ENCODE measurements around the gene MIR17HG.

The MIR17HG gene

DNA sequence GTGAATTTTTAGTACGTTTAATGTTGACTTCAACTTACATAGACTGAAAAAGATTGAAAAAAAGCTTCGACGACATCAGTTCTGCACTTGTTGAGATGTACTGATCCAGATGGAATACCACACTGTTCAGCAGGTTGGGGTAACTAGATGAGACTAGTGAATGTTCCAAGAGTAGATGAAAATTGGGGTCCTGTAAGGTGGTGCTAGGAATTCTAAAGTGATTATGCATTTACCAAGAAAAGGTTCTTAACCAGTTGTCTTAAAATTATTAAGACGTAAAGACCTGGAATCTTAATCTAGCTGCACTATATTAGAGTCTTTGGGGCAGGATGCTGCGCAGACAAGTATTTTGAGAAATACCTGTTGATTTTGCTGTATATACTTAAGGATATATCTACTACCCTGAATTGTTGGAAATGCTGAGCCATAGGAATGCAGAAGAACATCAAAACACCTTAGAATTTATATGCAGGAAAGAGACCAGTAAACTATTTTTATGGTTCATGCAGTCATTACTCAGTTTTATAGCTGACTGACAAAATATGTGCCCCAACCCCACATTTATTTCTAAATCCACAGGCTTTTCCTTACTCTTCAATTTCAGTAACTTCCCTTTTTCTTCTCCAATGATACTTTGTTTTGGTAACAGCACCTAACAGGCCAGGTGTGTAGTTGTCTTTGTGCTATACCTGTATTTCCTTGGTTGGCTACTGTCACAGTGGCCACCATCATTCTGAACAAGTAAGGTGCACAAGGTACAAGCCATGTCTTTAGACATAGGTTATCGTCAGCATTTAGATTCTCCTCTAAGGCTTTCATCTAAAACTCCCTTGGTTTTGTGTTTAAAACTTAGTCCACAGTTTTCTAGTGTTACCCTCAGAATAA is 8.6 kb downstream of the MIR17HG start:
- Histone ChIP-seq H3K9me2 (replicated peaks; ENCODE audit: control insufficient read depth, low read length) (no peaks in the 10 kb centered on the region), H3K36me3 (ENCODE audit: control insufficient read depth, low read length) (peaks cover 73% of the 10 kb centered on the region), H3K79me2 (ENCODE audit: control insufficient read depth, low read length) (peaks cover 16% of the 10 kb centered on the region), H3K9me3 (ENCODE audit: control insufficient read depth, insufficient read depth, low read length) (no peaks in the 10 kb centered on the region), H3F3A (ENCODE audit: control insufficient read depth, insufficient read depth) (peaks cover 97% of the 10 kb centered on the region), H3K4me2 (ENCODE audit: low read length) (no peak overlapping the region), H3K4me3 (ENCODE audit: low read length) (no peak overlapping the region), H3K27me3 (ENCODE audit: control insufficient read depth, low read length) (no peaks in the 10 kb centered on the region), H4K20me1 (ENCODE audit: control insufficient read depth, insufficient read depth, low read depth, low read length) (peaks cover 66% of the 10 kb centered on the region), H3K27ac (ENCODE audit: low read depth, low read length) (no peak overlapping the region), H3K4me1 (ENCODE audit: control insufficient read depth, low read length) (peaks cover 15% of the 10 kb centered on the region)
- TF ChIP-seq EZH2phosphoT487 (IDR thresholded peaks at IDR 0.05; ENCODE audit: borderline replicate concordance, low read length) (no peak), CTCF (IDR thresholded peaks at IDR 0.05; ENCODE audit: low read depth, low read length, poor library complexity, severe bottlenecking) (no peak)

DNA sequence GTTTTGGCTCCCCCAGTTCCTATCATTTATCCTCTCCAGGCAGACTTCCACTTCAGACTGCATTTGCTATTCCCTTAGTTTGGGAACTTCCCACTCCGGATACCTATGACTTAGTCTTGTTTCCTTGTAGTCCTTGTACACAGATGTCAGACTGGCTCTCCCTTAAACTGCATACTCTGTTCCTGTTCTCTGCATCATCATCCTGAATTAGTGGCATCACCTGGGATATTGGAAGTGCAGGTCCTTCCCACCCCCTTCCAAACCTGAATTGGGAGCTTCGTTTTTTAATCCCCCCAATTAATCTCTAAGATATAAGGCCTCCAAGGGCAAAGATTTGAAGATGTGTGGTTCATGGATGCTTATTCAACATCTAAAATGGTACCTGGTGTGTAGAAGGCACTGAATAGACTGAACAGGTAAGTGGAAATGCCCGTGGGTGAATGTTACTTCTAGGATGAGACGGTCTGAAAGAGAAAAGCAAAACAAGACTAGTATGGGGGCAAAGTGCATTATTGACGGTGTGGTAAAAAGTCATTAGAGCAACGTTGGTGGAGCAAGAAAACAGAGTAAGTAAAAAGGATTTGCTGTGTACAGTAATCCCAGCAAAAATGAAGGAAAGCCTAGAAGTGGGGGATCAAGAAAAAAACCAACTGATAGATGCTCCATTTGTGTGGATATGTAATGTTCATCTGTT is 9.6 kb downstream of the MIR17HG start:
- Histone ChIP-seq H3K9me3 (ENCODE audit: control insufficient read depth, insufficient read depth, low read length) (no peaks in the 10 kb centered on the region), H4K20me1 (ENCODE audit: control insufficient read depth, insufficient read depth, low read depth, low read length) (peaks cover 56% of the 10 kb centered on the region), H3K36me3 (ENCODE audit: control insufficient read depth, low read length) (peaks cover 68% of the 10 kb centered on the region), H3K27me3 (ENCODE audit: control insufficient read depth, low read length) (no peaks in the 10 kb centered on the region), H3F3A (ENCODE audit: control insufficient read depth, insufficient read depth) (peaks cover 97% of the 10 kb centered on the region), H3K27ac (ENCODE audit: low read depth, low read length) (no peak overlapping the region), H3K4me3 (ENCODE audit: low read length) (no peak overlapping the region), H3K4me1 (ENCODE audit: control insufficient read depth, low read length) (peaks cover 5% of the 10 kb centered on the region), H3K79me2 (ENCODE audit: control insufficient read depth, low read length) (peaks cover 6% of the 10 kb centered on the region), H3K9me2 (replicated peaks; ENCODE audit: control insufficient read depth, low read length) (no peaks in the 10 kb centered on the region), H3K4me2 (ENCODE audit: low read length) (no peak overlapping the region)
- TF ChIP-seq EZH2phosphoT487 (IDR thresholded peaks at IDR 0.05; ENCODE audit: borderline replicate concordance, low read length) (no peak), CTCF (IDR thresholded peaks at IDR 0.05; ENCODE audit: low read depth, low read length, poor library complexity, severe bottlenecking) (no peak)

- no peaks in the 10 kb centered on the region for H3K4me1 ChIP-seq (ENCODE audit: control insufficient read depth, low read length)
- H3K27me3 ChIP-seq (ENCODE audit: control insufficient read depth, low read length), result no peaks in the 10 kb centered on the region
- H3K9me2 ChIP-seq (replicated peaks; ENCODE audit: control insufficient read depth, low read length), result no peaks in the 10 kb centered on the region
- no peak overlapping the region for H3K4me2 ChIP-seq (ENCODE audit: low read length)
- no peak overlapping the region for H3K27ac ChIP-seq (ENCODE audit: low read depth, low read length)
- H3F3A ChIP-seq (ENCODE audit: control insufficient read depth, insufficient read depth), result peaks cover 98% of the 10 kb centered on the region
- peaks cover 49% of the 10 kb centered on the region for H4K20me1 ChIP-seq (ENCODE audit: control insufficient read depth, insufficient read depth, low read depth, low read length)
- no peak overlapping the region for H3K4me3 ChIP-seq (ENCODE audit: low read length)
- peaks cover 61% of the 10 kb centered on the region for H3K36me3 ChIP-seq (ENCODE audit: control insufficient read depth, low read length)
- no peaks in the 10 kb centered on the region; the same call in 1 of the 2 replicates for H3K79me2 ChIP-seq (ENCODE audit: control insufficient read depth, low read length)
- H3K9me3 ChIP-seq (ENCODE audit: control insufficient read depth, insufficient read depth, low read length), result no peaks in the 10 kb centered on the region
- TF ChIP-seq EZH2phosphoT487 (IDR thresholded peaks at IDR 0.05; ENCODE audit: borderline replicate concordance, low read length), result no peak
- TF ChIP-seq CTCF (IDR thresholded peaks at IDR 0.05; ENCODE audit: low read depth, low read length, poor library complexity, severe bottlenecking), result no peak
Observed at GRCh38 chr13:91357613-91358386, 10.3 kb downstream of the MIR17HG start.

Data from DOHH2 (cell line).